Measurements from ENCODE around the gene PCDHB16.
"Not testable (repeated sequence)": the region's sequence is repeated elsewhere in the genome, so short reads cannot be mapped to it uniquely, and the experiment has no call there.

PCDHB16 gene

GRCh38 chr5:141155540-141156374 is 26.4 kb upstream of the PCDHB16 start:
- no peak for TF ChIP-seq CTCF (IDR thresholded peaks at IDR 0.05; ENCODE audit: extremely low read depth, insufficient read depth, missing control alignments)
- DNase-seq (ENCODE audit: low spot score): no peak
- in situ Hi-C loops (cut with MboI; ENCODE audit: low pct_unique_long_range_greater_than_20kb, low sequenced_read_pairs, unreplicated experiment): no loop called here

- DNase-seq (ENCODE audit: low spot score); in situ Hi-C loops (cut with MboI; ENCODE audit: low pct_unique_long_range_greater_than_20kb, low sequenced_read_pairs, unreplicated experiment): not testable (repeated sequence)
Measured at GRCh38 chr5:141157356-141157755, 24.8 kb upstream of the PCDHB16 start.

GRCh38 chr5:141157901-141158300 is 24.3 kb upstream of the PCDHB16 start:
- in situ Hi-C loops (cut with MboI; ENCODE audit: low pct_unique_long_range_greater_than_20kb, low sequenced_read_pairs, unreplicated experiment); DNase-seq (ENCODE audit: low spot score): not testable (repeated sequence)

- DNase-seq (ENCODE audit: low spot score): no peak
- in situ Hi-C loops (cut with MboI; ENCODE audit: low pct_unique_long_range_greater_than_20kb, low sequenced_read_pairs, unreplicated experiment): no loop called here
- TF ChIP-seq CTCF (IDR thresholded peaks at IDR 0.05; ENCODE audit: extremely low read depth, insufficient read depth, missing control alignments): peak; percentile 28
Measured at GRCh38 chr5:141172381-141173204, 9.6 kb upstream of the PCDHB16 start, which contains the start of gene PCDHB7. Gene PCDHB7 (plus strand): TSS chr5:141172644. CDS start chr5:141172836, 192 bp downstream.

GRCh38 chr5:141174291-141175104 is 7.7 kb upstream of the PCDHB16 start:
- in situ Hi-C loops (cut with MboI; ENCODE audit: low pct_unique_long_range_greater_than_20kb, low sequenced_read_pairs, unreplicated experiment); DNase-seq (ENCODE audit: low spot score): not testable (repeated sequence)

GRCh38 chr5:141175933-141176332 is 6.3 kb upstream of the PCDHB16 start:
- in situ Hi-C loops (cut with MboI; ENCODE audit: low pct_unique_long_range_greater_than_20kb, low sequenced_read_pairs, unreplicated experiment): no loop called here
- no peak for TF ChIP-seq CTCF (IDR thresholded peaks at IDR 0.05; ENCODE audit: extremely low read depth, insufficient read depth, missing control alignments)
- no peak for DNase-seq (ENCODE audit: low spot score)

GRCh38 chr5:141177577-141178191 is 4.5 kb upstream of the PCDHB16 start, which contains the start of gene PCDHB8:
Gene PCDHB8 (plus strand): TSS chr5:141177790. CDS start chr5:141178035, 245 bp downstream.
- in situ Hi-C loops (cut with MboI; ENCODE audit: low pct_unique_long_range_greater_than_20kb, low sequenced_read_pairs, unreplicated experiment); DNase-seq (ENCODE audit: low spot score): not testable (repeated sequence)

GRCh38 chr5:141179371-141179770 is 2.8 kb upstream of the PCDHB16 start:
- in situ Hi-C loops (cut with MboI; ENCODE audit: low pct_unique_long_range_greater_than_20kb, low sequenced_read_pairs, unreplicated experiment); DNase-seq (ENCODE audit: low spot score): not testable (repeated sequence)

GRCh38 chr5:141179876-141180275 is 2.3 kb upstream of the PCDHB16 start:
- DNase-seq (ENCODE audit: low spot score); in situ Hi-C loops (cut with MboI; ENCODE audit: low pct_unique_long_range_greater_than_20kb, low sequenced_read_pairs, unreplicated experiment): not testable (repeated sequence)
